IMR-90 (cell line): ENCODE measurements around the gene EPS15. TPM values are rescaled to one million over a fixed set of nuclear protein-coding genes. Genes with fewer than 3 reads are reported as not detected.

ENCODE experiments used
- ATAC-seq: fragments of 200-7000 bp; cut with Tn5 transposase; 2 replicates; pipeline ENCODE4 v1.9.1; 2020; ENCODE audit warnings: low read depth, mild to moderate bottlenecking, moderate library complexity
- BruUV-seq: library from RNA; stranded (reverse); fragments of 400-500 nt; replicated peaks from 2 replicates; lab custom pipeline; 2021; lab: Mats Ljungman, UMichigan
- CTCF ChIA-PET: fragments of 300-600 bp; formaldehyde crosslinking; extraction: SDS; loops from one replicate; lab custom pipeline; 2021; ENCODE audit warnings: antibody characterized with exemption; lab: Yijun Ruan, JAX
- POLR2A ChIA-PET: fragments of 300-600 bp; sonication (Branson Sonifier 250); formaldehyde crosslinking; loops from one replicate; lab custom pipeline; 2022; ENCODE audit warnings: antibody characterized with exemption; ENCODE audit not compliant: unreplicated experiment; lab: Charles Lee
- DNase-seq: peaks from one replicate; pipeline ENCODE4 v3.0.0; 2013
- H2AFZ ChIP-seq: replicated peaks from 2 replicates; pipeline ENCODE3; 2013; ENCODE audit warnings: low read length, mild to moderate bottlenecking; ENCODE audit not compliant: poor library complexity
- H2AK5ac ChIP-seq: 2 replicates; pipeline ENCODE4 v1.6.1; 2013; ENCODE audit warnings: low read depth, low read length, inconsistent platforms
- H2AK9ac ChIP-seq: replicated peaks from 2 replicates; pipeline ENCODE3; 2013; ENCODE audit warnings: mild to moderate bottlenecking, low read depth, low read length, moderate library complexity; ENCODE audit not compliant: poor library complexity
- H2BK120ac ChIP-seq: 2 replicates; pipeline ENCODE4 v1.6.1; 2013; ENCODE audit warnings: low read depth, low read length, inconsistent platforms
- H2BK15ac ChIP-seq: 3 replicates; pipeline ENCODE4 v1.6.1; 2013; ENCODE audit warnings: low read depth, low read length, inconsistent platforms
- H2BK20ac ChIP-seq: 2 replicates; pipeline ENCODE4 v1.6.1; 2013; ENCODE audit warnings: low read depth, mild to moderate bottlenecking, inconsistent platforms, low read length, moderate library complexity
- H2BK5ac ChIP-seq: 2 replicates; pipeline ENCODE4 v1.6.1; 2013; ENCODE audit warnings: mild to moderate bottlenecking, low read depth, low read length, inconsistent platforms; ENCODE audit not compliant: poor library complexity, severe bottlenecking
- H3K14ac ChIP-seq: replicated peaks from 2 replicates; pipeline ENCODE4 v1.6.1; 2013; ENCODE audit warnings: low read depth, low read length, inconsistent platforms
- H3K18ac ChIP-seq: 2 replicates; pipeline ENCODE4 v1.6.1; 2013; ENCODE audit warnings: low read depth, low read length, control low read depth
- H3K23ac ChIP-seq: 2 replicates; pipeline ENCODE4 v1.6.1; 2013; ENCODE audit warnings: low read depth, low read length, inconsistent platforms
- H3K27ac ChIP-seq: 2 replicates; pipeline ENCODE4 v1.5.1; 2013; ENCODE audit warnings: mild to moderate bottlenecking, control low read depth, low read length; ENCODE audit not compliant: insufficient read depth
- H3K27me3 ChIP-seq: 2 replicates; pipeline ENCODE4 v1.6.1; 2013; ENCODE audit warnings: low read length; ENCODE audit not compliant: control insufficient read depth, insufficient read depth
- H3K36me3 ChIP-seq: 2 replicates; pipeline ENCODE4 v1.6.1; 2013; ENCODE audit warnings: low read length, mixed read lengths; ENCODE audit not compliant: control insufficient read depth, insufficient read depth
- H3K4ac ChIP-seq: 2 replicates; pipeline ENCODE4 v1.6.1; 2013; ENCODE audit warnings: low read depth, low read length, inconsistent platforms
- H3K4me1 ChIP-seq: 2 replicates; pipeline ENCODE4 v1.6.1; 2013; ENCODE audit warnings: low read length, mixed read lengths; ENCODE audit not compliant: control insufficient read depth, insufficient read depth
- H3K4me2 ChIP-seq: 2 replicates; pipeline ENCODE4 v1.6.1; 2013; ENCODE audit warnings: low read depth, mild to moderate bottlenecking, control low read depth, low read length, moderate library complexity
- H3K4me3 ChIP-seq: 2 replicates; pipeline ENCODE4 v1.5.1; 2013; ENCODE audit warnings: low read depth, mild to moderate bottlenecking, control low read depth, low read length, moderate library complexity; ENCODE audit not compliant: insufficient read depth
- H3K56ac ChIP-seq: 2 replicates; pipeline ENCODE4 v1.6.1; 2013; ENCODE audit warnings: low read length, inconsistent platforms; ENCODE audit not compliant: insufficient read depth; ENCODE audit errors: extremely low read depth
- H3K79me1 ChIP-seq, 2 experiments: 2 replicates each; pipeline ENCODE4 v1.6.1; 2013; ENCODE audit warnings: low read length in 2 of 2, inconsistent platforms in 1 of 2, low read depth in 1 of 2
- H3K9ac ChIP-seq: 2 replicates; pipeline ENCODE4 v1.6.1; 2013; ENCODE audit warnings: low read depth, low read length, control low read depth
- H3K9me1 ChIP-seq: 2 replicates; pipeline ENCODE4 v1.6.1; 2013; ENCODE audit warnings: low read length, inconsistent platforms; ENCODE audit not compliant: insufficient read depth
- H3K9me3 ChIP-seq: 2 replicates; pipeline ENCODE4 v1.6.1; 2013; ENCODE audit warnings: low read length; ENCODE audit not compliant: control insufficient read depth, insufficient read depth
- H4K20me1 ChIP-seq: 2 replicates; pipeline ENCODE4 v1.6.1; 2013; ENCODE audit warnings: low read length, inconsistent platforms; ENCODE audit not compliant: insufficient read depth
- H4K5ac ChIP-seq: 2 replicates; pipeline ENCODE4 v1.6.1; 2013; ENCODE audit warnings: mild to moderate bottlenecking, low read depth, low read length, control low read depth
- H4K8ac ChIP-seq, 2 experiments: 2 replicates each; pipeline ENCODE4 v1.6.1; 2013; ENCODE audit warnings: low read depth in 2 of 2, low read length in 2 of 2, control low read depth in 1 of 2, inconsistent platforms in 1 of 2
- H4K91ac ChIP-seq: 2 replicates; pipeline ENCODE4 v1.6.1; 2013; ENCODE audit warnings: low read depth, low read length, inconsistent platforms; ENCODE audit not compliant: insufficient read depth
- RCOR1 ChIP-seq: IDR thresholded peaks from 2 replicates; pipeline ENCODE4 v1.6.1; 2012; ENCODE audit warnings: mild to moderate bottlenecking, low read length, improper control_type of control experiment; ENCODE audit not compliant: insufficient replicate concordance
- WGBS, 2 experiments: methylation state at CpG; one replicate each; pipeline versions ENCODE4 v1.1.5 to v1.1.7; 2013; ENCODE audit warnings: missing lambda C conversion rate in 2 of 2; ENCODE audit not compliant: insufficient read length in 1 of 2; ENCODE audit errors: extremely low coverage in 2 of 2; 5-methylcytosine and 5-hydroxymethylcytosine counted together
- dilution Hi-C: fragments of 300-500 bp; cut with HindIII; formaldehyde crosslinking; loops from one replicate; pipeline ENCODE4 v1.14.3; 2018; ENCODE audit warnings: low sequenced_read_pairs; ENCODE audit not compliant: unreplicated experiment
- in situ Hi-C: fragments of 300-500 bp; cut with MboI; formaldehyde crosslinking; loops from 3 replicates; pipeline ENCODE4 v1.14.3; 2019; ENCODE audit warnings: low sequenced_read_pairs, inconsistent platforms, mixed read lengths
- intact Hi-C: fragments of 100-400 bp; cut with micrococcal nuclease; formaldehyde crosslinking; loops from 2 replicates; pipeline ENCODE4 v1.10.0; 2022
- polyA plus RNA-seq, 3 experiments: library from polyadenylated mRNA; depleted of rRNA; stranded (reverse); fragments of >200 nt; gene quantifications; 2 replicates each; pipeline ENCODE4 v1.2.3, GENCODE V29; 2012; ENCODE audit warnings: low replicate concordance in 1 of 3
- total RNA-seq: library from RNA; depleted of rRNA; stranded (reverse); fragments of >200 nt; gene quantifications from 2 replicates; pipeline ENCODE4 v1.2.3, GENCODE V29; 2012

The EPS15 gene
- total and polyA plus RNA-seq, 2 of the 4 experiments (the other 2 are of a cell fraction) = 17.6 to 38.0 TPM

- H4K8ac ChIP-seq = no peak overlapping the region
- peaks cover 6% of the 10 kb centered on the region; the same call in 1 of the 2 replicates for H4K20me1 ChIP-seq
- H2AFZ ChIP-seq = no peak overlapping the region
- H3K4me2 ChIP-seq = no peak overlapping the region
- TF ChIP-seq RCOR1 = no peak
- no peak overlapping the region for H2BK5ac ChIP-seq
- no peak overlapping the region for H2AK5ac ChIP-seq
- H3K9ac ChIP-seq = no peak overlapping the region
- no peak overlapping the region for H3K18ac ChIP-seq
- intact Hi-C loops (no loop called here), dilution Hi-C loops (no loop called here), in situ Hi-C loops (no loop called here)
- H2BK15ac ChIP-seq = no peak overlapping the region
- POLR2A ChIA-PET = no interaction called here
- ATAC-seq (no peak), DNase-seq (no peak)
- no peak overlapping the region for H3K27ac ChIP-seq
- CTCF ChIA-PET = interaction anchor here (1.0 kb wide), 1 partner anchor 46 kb away, joined by 3 read pairs; no protein-coding TSS in a partner anchor
- no peaks in the 10 kb centered on the region for H3K4me1 ChIP-seq
- no peaks in the 10 kb centered on the region for H3K9me1 ChIP-seq
- H3K4me3 ChIP-seq = no peak overlapping the region
- H2BK20ac ChIP-seq = no peak overlapping the region
- H3K79me1 ChIP-seq = peaks cover 23 to 48% of the 10 kb centered on the region in 2 experiments
- no TSS peak for BruUV-seq
- no peak overlapping the region for H3K23ac ChIP-seq
- H3K56ac ChIP-seq = no peak overlapping the region
- no peak overlapping the region for H2AK9ac ChIP-seq
- no peak overlapping the region for H4K91ac ChIP-seq
- no peak overlapping the region for H3K14ac ChIP-seq
- no peaks in the 10 kb centered on the region for H3K9me3 ChIP-seq
- no peaks in the 10 kb centered on the region for H3K36me3 ChIP-seq
- WGBS, 2 experiments = no CpG with 5 or more reads among the region's 4 CpGs
- no peaks in the 10 kb centered on the region for H3K27me3 ChIP-seq
- H3K4ac ChIP-seq = no peak overlapping the region
- H2BK120ac ChIP-seq = no peak overlapping the region
- H4K5ac ChIP-seq = no peak overlapping the region
Observed at GRCh38 chr1:51491166-51491981, 27.7 kb downstream of the EPS15 start.
